HTERT RPE-1 (cell line): ENCODE data around the gene SELL.
"Not testable (repeated sequence)": the region's sequence is repeated elsewhere in the genome, so short reads cannot be mapped to it uniquely, and the experiment has no call there.

Source experiments
- in situ Hi-C: fragments of 300-500 bp; cut with MboI; formaldehyde crosslinking; loops from 4 replicates; pipeline ENCODE4 v1.14.3; 2020; ENCODE audit warnings: low sequenced_read_pairs

Gene SELL

DNA sequence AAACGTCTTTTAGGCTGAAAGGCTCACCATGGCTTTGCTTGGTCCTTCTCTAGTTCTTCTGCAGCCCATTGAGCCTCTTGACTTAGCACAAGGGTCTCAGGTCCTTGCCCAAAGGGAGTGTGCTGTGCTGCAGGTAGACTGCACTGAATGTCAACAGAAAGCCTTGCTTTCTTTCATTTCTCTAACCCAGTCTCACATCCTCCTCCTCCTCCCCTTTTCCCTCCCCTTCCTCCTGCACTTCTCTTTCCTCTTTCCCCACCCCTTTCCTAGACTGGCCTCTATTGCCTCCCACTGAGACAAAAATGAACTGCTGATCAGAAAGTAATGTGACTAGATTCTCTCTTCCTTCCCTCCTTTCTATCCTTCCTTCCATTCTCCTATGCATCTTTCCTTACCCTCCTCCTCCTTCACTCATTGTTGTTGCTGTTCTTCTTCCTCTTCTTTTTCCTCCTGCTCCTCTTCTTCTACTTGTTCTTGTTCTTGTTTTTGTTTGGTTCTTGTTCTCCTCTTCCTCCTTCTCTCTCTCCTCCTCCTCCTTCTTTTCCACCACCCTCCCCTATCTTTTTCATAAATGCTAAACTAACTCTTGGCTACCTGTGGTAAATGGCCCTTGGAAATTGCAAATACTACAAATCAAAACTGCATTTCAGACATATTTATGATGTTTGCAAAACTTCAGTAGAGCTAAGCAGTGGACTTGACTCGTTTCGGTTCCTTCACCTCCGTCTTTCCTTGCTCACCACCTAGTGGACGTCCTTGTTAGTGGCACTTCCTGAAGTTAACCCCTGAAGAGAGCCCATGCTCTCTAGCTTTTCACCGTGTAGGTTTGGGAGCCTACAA, at the start of gene SELL:
Gene SELL (minus strand): TSS at position 152 of the 840 bp plus-strand sequence. CDS start 122 bp downstream, at position 30.
- in situ Hi-C loops = no loop called here

- in situ Hi-C loops = no loop called here
Measured at GRCh38 chr1:169759038-169759437, 47.6 kb upstream of the SELL start.

DNA sequence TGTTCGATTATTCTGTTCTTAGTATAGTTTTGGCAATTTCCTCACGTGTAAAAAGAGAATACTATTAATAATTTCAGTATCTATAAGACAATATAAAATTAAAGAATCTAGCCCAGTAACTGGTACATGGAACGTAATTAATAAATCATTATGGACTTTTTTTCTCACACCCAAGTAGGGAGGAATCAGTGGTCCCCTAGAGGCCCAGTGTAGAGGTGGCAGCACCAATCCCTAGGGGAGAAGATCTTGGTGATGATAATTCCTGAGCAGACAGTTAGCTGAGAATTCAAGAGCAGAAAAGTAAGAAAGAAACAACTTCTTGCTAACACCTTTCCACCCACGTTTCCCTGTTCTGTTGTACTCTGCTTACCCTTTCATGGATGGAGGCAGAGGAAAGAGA, 42.1 kb upstream of the SELL start:
- in situ Hi-C loops = no loop called here

GRCh38 chr1:169750041-169750440, 38.6 kb upstream of the SELL start:
- in situ Hi-C loops = no loop called here

- in situ Hi-C loops = no loop called here
Measured at GRCh38 chr1:169746550-169746949, 35.1 kb upstream of the SELL start.

DNA sequence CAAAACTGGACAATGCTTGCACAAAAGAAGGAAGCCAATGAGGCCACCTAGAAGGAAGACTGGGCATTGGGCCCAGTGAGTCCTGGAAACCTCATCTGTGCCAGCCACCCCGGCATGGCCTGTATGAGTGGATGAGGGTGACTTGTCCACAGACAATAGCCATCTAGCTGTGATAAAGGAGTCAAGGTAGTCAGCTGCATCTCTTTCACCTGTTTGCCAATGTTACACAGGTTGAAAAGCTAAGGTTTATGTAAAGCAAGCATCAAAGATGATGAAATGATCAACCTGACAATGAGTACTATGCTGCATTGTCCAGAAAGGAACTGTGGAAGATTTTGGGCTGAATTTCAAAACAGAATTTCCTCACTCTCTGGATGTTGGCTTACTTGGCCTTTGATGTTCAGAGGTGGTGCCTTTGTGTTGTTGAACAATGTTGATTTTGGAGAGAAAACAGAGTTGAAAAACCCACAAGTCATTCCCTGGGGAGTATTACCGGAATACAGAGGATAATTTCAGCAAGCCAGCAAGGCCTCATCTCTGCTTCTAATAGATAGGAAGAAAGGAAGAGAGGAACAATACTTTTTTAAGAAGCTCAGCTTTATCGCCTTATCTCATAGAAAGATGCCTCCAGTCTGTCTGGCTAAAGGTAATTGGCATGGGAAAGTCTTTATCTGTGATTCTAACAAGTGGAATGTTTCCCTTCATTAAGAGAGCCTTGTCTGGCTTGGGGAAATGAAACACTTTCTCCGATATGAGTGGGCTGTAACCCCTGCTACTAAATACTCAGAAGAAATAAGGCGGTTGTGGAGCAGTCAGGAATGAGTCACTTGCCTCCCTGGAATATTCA, 33.8 kb upstream of the SELL start:
- in situ Hi-C loops = no loop called here

- in situ Hi-C loops = no loop called here
Measured at GRCh38 chr1:169741666-169742394, 30.4 kb upstream of the SELL start.

DNA sequence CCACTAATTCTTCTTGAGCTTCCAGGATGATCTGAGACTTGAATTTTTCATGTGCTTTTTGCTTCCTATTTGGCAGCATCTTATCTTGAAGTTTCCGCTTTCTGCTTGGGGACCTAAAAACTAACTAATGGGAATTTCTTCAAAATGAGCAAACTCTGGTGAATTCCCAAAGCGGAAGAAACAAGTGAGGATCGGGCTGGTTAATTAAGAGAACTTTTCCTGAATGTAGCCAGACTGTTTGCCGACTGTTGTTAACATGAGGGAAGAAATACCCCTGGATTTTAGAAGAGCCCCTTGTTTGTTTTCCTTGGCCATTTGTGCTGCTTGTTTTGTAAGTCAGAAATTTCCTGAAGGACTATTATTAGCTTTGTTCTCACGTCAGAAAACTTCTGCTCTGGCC, 28.6 kb upstream of the SELL start:
- in situ Hi-C loops = no loop called here

GRCh38 chr1:169733924-169734323, 22.5 kb upstream of the SELL start, which contains the start of gene SELE:
Gene SELE, minus strand, starts transcription at chr1:169734079. Its CDS starts 467 bp downstream, at chr1:169733612.
- in situ Hi-C loops = no loop called here

DNA sequence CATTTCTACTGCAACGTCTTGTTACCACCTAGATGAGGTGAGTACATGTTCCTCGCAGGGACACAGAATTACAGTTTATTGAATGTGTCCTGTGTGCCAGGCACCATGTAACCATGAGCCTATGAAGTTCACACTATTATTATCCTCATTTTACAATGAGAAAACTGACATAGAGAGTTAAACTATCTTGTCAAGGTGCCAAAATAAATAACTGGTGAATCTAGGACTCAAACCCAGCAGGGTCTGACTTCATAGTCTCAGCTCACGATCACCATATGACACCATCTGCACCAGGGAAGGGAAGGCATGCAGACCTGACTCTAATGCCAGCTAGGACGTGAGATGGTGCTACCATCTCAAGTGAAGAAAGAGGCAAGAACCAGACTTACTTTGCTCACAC, 20.0 kb upstream of the SELL start:
- in situ Hi-C loops = no loop called here

DNA sequence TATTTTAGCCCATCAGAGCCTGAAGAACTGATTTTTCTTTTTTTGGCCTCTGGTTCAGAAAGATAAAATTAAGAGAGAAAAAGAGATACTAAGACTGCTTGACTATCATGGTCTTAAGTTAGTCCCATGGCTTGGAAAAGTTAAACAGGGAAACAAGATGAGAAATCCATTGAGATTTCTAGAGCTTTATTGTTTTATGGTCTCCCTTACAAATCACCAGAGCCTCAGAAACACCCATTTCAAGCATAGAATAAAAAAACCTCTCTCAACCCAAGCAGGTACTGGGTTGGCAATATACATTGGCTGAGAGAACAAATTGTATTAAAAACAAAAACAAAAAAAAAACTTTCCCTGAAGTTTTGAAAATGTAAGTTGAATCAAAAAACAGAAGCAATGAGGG, 18.6 kb upstream of the SELL start:
- in situ Hi-C loops = no loop called here

- in situ Hi-C loops = no loop called here
Measured at GRCh38 chr1:169727307-169727706, 15.9 kb upstream of the SELL start.

DNA sequence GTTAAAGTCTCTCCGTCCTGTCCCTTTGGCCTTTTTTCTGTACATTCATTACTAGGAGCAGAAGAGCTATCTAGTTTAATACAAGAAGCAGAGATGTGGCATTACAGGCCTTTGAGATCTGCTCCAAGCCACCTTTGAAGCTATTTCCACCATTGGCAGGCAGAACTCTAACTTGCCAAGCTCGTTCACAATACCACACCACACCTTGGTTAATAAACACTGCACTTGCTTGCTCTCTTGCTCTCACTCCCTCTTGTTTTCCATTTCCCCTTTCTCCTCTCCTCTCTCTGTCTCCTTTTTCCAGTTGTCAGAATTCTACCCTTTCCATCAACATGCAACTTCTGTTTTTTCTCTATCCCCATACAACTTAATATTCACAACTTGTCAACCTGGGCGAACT, 15.4 kb upstream of the SELL start:
- in situ Hi-C loops = no loop called here

DNA sequence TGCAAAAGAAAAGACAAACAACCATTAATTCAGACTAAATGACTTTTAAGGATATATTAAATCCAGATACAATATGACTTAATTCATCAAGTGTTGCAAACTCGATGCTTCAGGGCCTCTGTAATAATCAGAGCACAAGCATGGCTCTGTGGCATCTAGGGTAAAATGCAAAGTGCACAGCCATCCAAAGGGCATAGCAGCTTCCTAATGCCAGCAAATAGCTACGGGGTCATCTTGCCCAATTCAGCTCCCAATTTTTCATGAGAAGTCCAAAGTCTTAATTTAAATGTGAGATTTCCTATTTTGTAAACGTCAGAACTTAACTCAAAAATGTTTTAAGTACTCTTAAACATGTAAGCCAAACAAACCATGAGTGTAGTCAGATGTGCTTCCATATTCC, 14.5 kb upstream of the SELL start:
- in situ Hi-C loops = no loop called here

DNA sequence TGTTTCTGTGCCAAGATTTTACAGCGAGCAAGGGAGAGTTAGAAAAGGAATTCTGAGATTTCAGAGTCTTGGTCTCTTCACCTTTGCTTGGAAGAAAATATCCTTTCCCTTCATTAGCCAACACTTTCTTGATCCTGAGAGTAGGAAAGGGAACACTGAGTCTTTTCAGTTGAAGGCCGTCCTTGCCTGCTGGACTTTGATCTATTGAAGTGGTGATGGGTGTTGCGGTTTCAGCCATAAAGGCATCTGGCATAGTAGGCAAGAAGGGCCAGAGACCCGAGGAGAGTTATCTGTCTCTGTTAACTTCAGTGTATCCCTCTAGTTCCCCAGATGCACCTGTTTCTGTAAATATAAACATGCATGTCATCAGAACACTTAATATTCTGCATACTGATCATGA, 12.7 kb upstream of the SELL start:
- in situ Hi-C loops = no loop called here

DNA sequence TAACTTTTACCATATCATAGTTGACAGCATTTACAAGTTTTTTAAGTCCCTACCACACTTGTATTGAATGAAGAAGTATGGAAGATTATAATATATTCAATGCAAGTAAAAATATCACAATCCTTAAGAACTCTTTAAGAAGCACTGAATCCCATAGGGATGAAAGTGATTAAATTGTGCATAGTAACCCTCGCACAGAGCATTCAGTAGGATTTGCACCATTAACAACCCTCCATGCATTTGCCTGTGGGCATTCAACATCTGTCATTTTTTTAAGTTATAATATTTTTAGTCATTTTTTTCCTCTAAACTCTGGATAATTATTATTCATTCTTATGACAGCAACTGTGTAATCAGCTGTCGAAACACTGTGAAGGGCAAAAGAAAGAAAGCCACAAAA, 12.3 kb upstream of the SELL start:
- in situ Hi-C loops = no loop called here

GRCh38 chr1:169722779-169723178, 11.4 kb upstream of the SELL start:
- in situ Hi-C loops = no loop called here

- in situ Hi-C loops = not testable (repeated sequence)
Measured at GRCh38 chr1:169715100-169715499, 3.7 kb upstream of the SELL start.

GRCh38 chr1:169713090-169713489, 1.7 kb upstream of the SELL start:
- in situ Hi-C loops = not testable (repeated sequence)

DNA sequence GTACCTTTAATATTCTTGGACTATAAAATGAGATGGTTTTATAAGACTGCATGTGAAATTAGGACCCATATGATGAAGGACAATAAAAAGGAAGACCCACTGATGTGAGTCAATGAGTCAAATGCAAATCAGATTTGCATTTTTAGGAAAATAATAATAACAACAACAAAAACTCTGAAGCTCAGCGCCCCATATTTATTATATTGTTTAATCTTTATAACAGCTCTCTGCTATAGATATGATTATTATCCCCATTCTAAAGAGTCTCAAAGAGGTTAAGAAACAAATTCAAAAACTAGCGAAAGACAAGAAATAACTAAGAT, 850 bp upstream of the SELL start:
- in situ Hi-C loops = no loop called here

- in situ Hi-C loops = no loop called here
Measured at GRCh38 chr1:169708647-169709046, 2.8 kb downstream of the SELL start.
